Measurements from ENCODE around the gene OPCML. TPM values are rescaled to one million over a fixed set of nuclear protein-coding genes. Genes with fewer than 3 reads are reported as not detected.

Gene OPCML
- total and polyA plus RNA-seq, 4 donors: under 0.01 to 0.01 TPM; not detected in 2

GRCh38 chr11:132873841-132874240 lies 658.5 kb downstream of the OPCML start:
- Histone ChIP-seq H3K9ac (ENCODE audit: low read depth in 1 of 2, low read length in 2 of 2) (no peak overlapping the region), H3K36me3 (ENCODE audit: control insufficient read depth in 4 of 4, insufficient read depth in 3 of 4, low read depth in 1 of 4, low read length in 3 of 4) (no peaks in the 10 kb centered on the region), H3K4me1 (ENCODE audit: control insufficient read depth in 4 of 4, insufficient read depth in 4 of 4, low read length in 3 of 4) (no peaks in the 10 kb centered on the region), H3K9me3 (ENCODE audit: control insufficient read depth in 4 of 4, low read length in 3 of 4) (no peaks in the 10 kb centered on the region), H3K27me3 (ENCODE audit: control insufficient read depth in 4 of 4, insufficient read depth in 4 of 4, low read length in 3 of 4) (no peaks in the 10 kb centered on the region), H3K27ac (ENCODE audit: low read depth in 1 of 2, low read length in 2 of 2) (no peak overlapping the region), H3K4me3 (ENCODE audit: low read depth in 1 of 3, low read length in 3 of 3) (no peak overlapping the region)
- TF ChIP-seq FOXA2 (IDR thresholded peaks at IDR 0.05) (no peak), GABPA (IDR thresholded peaks at IDR 0.05 in 1 of 2, conservative IDR thresholded peaks at IDR 0.05 in 1 of 2) (no peak), ZBTB33 (IDR thresholded peaks at IDR 0.05) (no peak), ATF3 (IDR thresholded peaks at IDR 0.05) (no peak), HNF4A (conservative IDR thresholded peaks at IDR 0.05) (no peak), FOXA1 (IDR thresholded peaks at IDR 0.05) (no peak), RAD21 (IDR thresholded peaks at IDR 0.05) (no peak), EGR1 (IDR thresholded peaks at IDR 0.05; ENCODE audit: low read depth in 2 of 2) (no peak)
- 83% methylated on average over 5 of the region's 5 CpGs for WGBS
- no peak for DNase-seq (ENCODE audit: low spot score)

GRCh38 chr11:132872211-132872610 lies 660.1 kb downstream of the OPCML start:
- H3K4me1 ChIP-seq (ENCODE audit: control insufficient read depth in 4 of 4, insufficient read depth in 4 of 4, low read length in 3 of 4): no peaks in the 10 kb centered on the region
- H3K9me3 ChIP-seq (ENCODE audit: control insufficient read depth in 4 of 4, low read length in 3 of 4): no peaks in the 10 kb centered on the region
- DNase-seq (ENCODE audit: low spot score): no peak
- no peaks in the 10 kb centered on the region for H3K27me3 ChIP-seq (ENCODE audit: control insufficient read depth in 4 of 4, insufficient read depth in 4 of 4, low read length in 3 of 4)
- WGBS: 85% methylated on average over 10 of the region's 10 CpGs
- no peak overlapping the region for H3K27ac ChIP-seq (ENCODE audit: low read depth in 1 of 2, low read length in 2 of 2)
- no peak overlapping the region for H3K9ac ChIP-seq (ENCODE audit: low read depth in 1 of 2, low read length in 2 of 2)
- no peak overlapping the region for H3K4me3 ChIP-seq (ENCODE audit: low read depth in 1 of 3, low read length in 3 of 3)
- H3K36me3 ChIP-seq (ENCODE audit: control insufficient read depth in 4 of 4, insufficient read depth in 3 of 4, low read depth in 1 of 4, low read length in 3 of 4): no peaks in the 10 kb centered on the region
- TF ChIP-seq FOXA2 (IDR thresholded peaks at IDR 0.05) (no peak), REST (IDR thresholded peaks at IDR 0.05) (no peak), RXRA (IDR thresholded peaks at IDR 0.05) (no peak), CTCF (IDR thresholded peaks at IDR 0.05; ENCODE audit: low read depth, low read length, missing input control) (no peak), SP1 (IDR thresholded peaks at IDR 0.05) (no peak), JUND (IDR thresholded peaks at IDR 0.05) (no peak), MAX (IDR thresholded peaks at IDR 0.05) (no peak), NR2F2 (IDR thresholded peaks at IDR 0.05) (no peak), TAF1 (conservative IDR thresholded peaks at IDR 0.05) (no peak), RAD21 (IDR thresholded peaks at IDR 0.05) (no peak), EGR1 (IDR thresholded peaks at IDR 0.05; ENCODE audit: low read depth in 2 of 2) (no peak), FOXA1 (IDR thresholded peaks at IDR 0.05) (no peak), HNF4G (IDR thresholded peaks at IDR 0.05) (no peak), YY1 (IDR thresholded peaks at IDR 0.05) (no peak), ATF3 (IDR thresholded peaks at IDR 0.05) (no peak)
